Measurements from ENCODE around the gene STRADA. TPM values are rescaled to one million over a fixed set of nuclear protein-coding genes. Genes with fewer than 3 reads are reported as not detected.

The STRADA gene, protein sequence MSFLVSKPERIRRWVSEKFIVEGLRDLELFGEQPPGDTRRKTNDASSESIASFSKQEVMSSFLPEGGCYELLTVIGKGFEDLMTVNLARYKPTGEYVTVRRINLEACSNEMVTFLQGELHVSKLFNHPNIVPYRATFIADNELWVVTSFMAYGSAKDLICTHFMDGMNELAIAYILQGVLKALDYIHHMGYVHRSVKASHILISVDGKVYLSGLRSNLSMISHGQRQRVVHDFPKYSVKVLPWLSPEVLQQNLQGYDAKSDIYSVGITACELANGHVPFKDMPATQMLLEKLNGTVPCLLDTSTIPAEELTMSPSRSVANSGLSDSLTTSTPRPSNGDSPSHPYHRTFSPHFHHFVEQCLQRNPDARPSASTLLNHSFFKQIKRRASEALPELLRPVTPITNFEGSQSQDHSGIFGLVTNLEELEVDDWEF
- 15.3 and 19.9 TPM in 2 replicates for total RNA-seq
- polyA plus RNA-seq, result 24.4 and 27.6 TPM in 2 replicates

GRCh38 chr17:63741408-63742173, at the start of gene STRADA:
Gene STRADA (minus strand): TSS chr17:63741799. CDS start chr17:63728369, 13,430 bp downstream.
- Histone ChIP-seq H2AFZ (peak within 1 kb of the TSS; percentile 77), H3K27ac (peak within 1 kb of the TSS; percentile 93), H4K20me1 (ENCODE audit: insufficient read depth, poor library complexity, severe bottlenecking) (no peaks in the 10 kb centered on the region), H3K4me1 (ENCODE audit: insufficient read depth) (peaks cover 15% of the 10 kb centered on the region), H3K36me3 (replicated peaks; ENCODE audit: insufficient read depth, low read depth) (no peaks in the 10 kb centered on the region), H3K27me3 (no peaks in the 10 kb centered on the region), H3K4me3 (peak within 1 kb of the TSS; percentile 76), H3K9me3 (ENCODE audit: low read depth) (no peaks in the 10 kb centered on the region), H3K4me2 (peak within 1 kb of the TSS; percentile 88), H3K9me2 (replicated peaks; ENCODE audit: insufficient read depth) (no peaks in the 10 kb centered on the region), H3K79me2 (peaks cover 33% of the 10 kb centered on the region)
- no peak for TF ChIP-seq EZH2 (IDR thresholded peaks at IDR 0.05; ENCODE audit: borderline replicate concordance)
- TF ChIP-seq, protein P1, sequence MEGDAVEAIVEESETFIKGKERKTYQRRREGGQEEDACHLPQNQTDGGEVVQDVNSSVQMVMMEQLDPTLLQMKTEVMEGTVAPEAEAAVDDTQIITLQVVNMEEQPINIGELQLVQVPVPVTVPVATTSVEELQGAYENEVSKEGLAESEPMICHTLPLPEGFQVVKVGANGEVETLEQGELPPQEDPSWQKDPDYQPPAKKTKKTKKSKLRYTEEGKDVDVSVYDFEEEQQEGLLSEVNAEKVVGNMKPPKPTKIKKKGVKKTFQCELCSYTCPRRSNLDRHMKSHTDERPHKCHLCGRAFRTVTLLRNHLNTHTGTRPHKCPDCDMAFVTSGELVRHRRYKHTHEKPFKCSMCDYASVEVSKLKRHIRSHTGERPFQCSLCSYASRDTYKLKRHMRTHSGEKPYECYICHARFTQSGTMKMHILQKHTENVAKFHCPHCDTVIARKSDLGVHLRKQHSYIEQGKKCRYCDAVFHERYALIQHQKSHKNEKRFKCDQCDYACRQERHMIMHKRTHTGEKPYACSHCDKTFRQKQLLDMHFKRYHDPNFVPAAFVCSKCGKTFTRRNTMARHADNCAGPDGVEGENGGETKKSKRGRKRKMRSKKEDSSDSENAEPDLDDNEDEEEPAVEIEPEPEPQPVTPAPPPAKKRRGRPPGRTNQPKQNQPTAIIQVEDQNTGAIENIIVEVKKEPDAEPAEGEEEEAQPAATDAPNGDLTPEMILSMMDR (IDR thresholded peaks at IDR 0.05; ENCODE audit: poor library complexity), result no peak
- no peak for TF ChIP-seq EZH2phosphoT487 (IDR thresholded peaks at IDR 0.05; ENCODE audit: low read depth, severe bottlenecking, unreplicated experiment)
- peak; percentile 100 for DNase-seq (ENCODE audit: low spot score)
- under 1% methylated on average over 39 of the region's 61 CpGs for WGBS (ENCODE audit: low lambda C conversion rate, missing lambda C conversion rate)

DNA sequence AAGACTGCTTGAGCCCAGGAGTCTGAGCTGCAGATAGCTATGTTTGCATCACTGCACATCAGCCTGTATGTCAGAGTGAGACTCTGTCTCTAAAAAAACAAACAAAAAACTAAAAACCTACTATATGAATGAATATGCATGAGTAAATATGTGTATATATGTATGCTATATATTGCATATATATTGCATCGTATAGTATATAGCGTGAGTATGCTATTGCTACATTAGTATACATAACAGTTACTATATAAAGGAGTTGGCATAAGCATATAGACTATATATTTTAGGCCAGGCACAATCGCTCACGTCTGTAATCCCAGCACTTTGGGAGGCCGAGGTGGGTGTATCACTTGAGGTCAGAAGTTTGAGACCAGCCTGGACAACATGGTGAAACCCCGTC, 48.5 kb upstream of the STRADA start:
- H3K9me3 ChIP-seq (ENCODE audit: low read depth), result no peaks in the 10 kb centered on the region
- H3K4me3 ChIP-seq, result no peak overlapping the region
- H3K27me3 ChIP-seq, result no peaks in the 10 kb centered on the region
- no peaks in the 10 kb centered on the region for H3K9me2 ChIP-seq (replicated peaks; ENCODE audit: insufficient read depth)
- H4K20me1 ChIP-seq (ENCODE audit: insufficient read depth, poor library complexity, severe bottlenecking), result peaks cover 22% of the 10 kb centered on the region
- no peak overlapping the region for H2AFZ ChIP-seq
- no peak overlapping the region for H3K27ac ChIP-seq
- H3K79me2 ChIP-seq, result peaks cover 84% of the 10 kb centered on the region
- no peak overlapping the region for H3K4me2 ChIP-seq
- DNase-seq (ENCODE audit: low spot score), result no peak
- peaks cover 6% of the 10 kb centered on the region for H3K36me3 ChIP-seq (replicated peaks; ENCODE audit: insufficient read depth, low read depth)
- 97% methylated on average over 6 of the region's 6 CpGs for WGBS (ENCODE audit: low lambda C conversion rate, missing lambda C conversion rate)
- no peaks in the 10 kb centered on the region for H3K4me1 ChIP-seq (ENCODE audit: insufficient read depth)
- TF ChIP-seq, protein P1 (IDR thresholded peaks at IDR 0.05; ENCODE audit: poor library complexity), result no peak
- no peak for TF ChIP-seq EZH2 (IDR thresholded peaks at IDR 0.05; ENCODE audit: borderline replicate concordance)
- no peak for TF ChIP-seq EZH2phosphoT487 (IDR thresholded peaks at IDR 0.05; ENCODE audit: low read depth, severe bottlenecking, unreplicated experiment)

GRCh38 chr17:63786971-63787711, 45.5 kb upstream of the STRADA start:
- 97% methylated on average over 13 of the region's 13 CpGs for whole genome bisulfite sequencing (ENCODE audit: low lambda C conversion rate, missing lambda C conversion rate)
- Histone ChIP-seq H4K20me1 (ENCODE audit: insufficient read depth, poor library complexity, severe bottlenecking) (peaks cover 50% of the 10 kb centered on the region), H3K4me1 (ENCODE audit: insufficient read depth) (no peaks in the 10 kb centered on the region), H3K79me2 (peaks cover 93% of the 10 kb centered on the region), H3K9me3 (ENCODE audit: low read depth) (no peaks in the 10 kb centered on the region), H3K27ac (no peak overlapping the region), H3K4me3 (no peak overlapping the region), H3K4me2 (no peak overlapping the region), H2AFZ (no peak overlapping the region), H3K36me3 (replicated peaks; ENCODE audit: insufficient read depth, low read depth) (peaks cover 6% of the 10 kb centered on the region), H3K27me3 (no peaks in the 10 kb centered on the region), H3K9me2 (replicated peaks; ENCODE audit: insufficient read depth) (no peaks in the 10 kb centered on the region)
- TF ChIP-seq, protein P1 (IDR thresholded peaks at IDR 0.05; ENCODE audit: poor library complexity), result no peak
- TF ChIP-seq EZH2 (IDR thresholded peaks at IDR 0.05; ENCODE audit: borderline replicate concordance) (no peak), EZH2phosphoT487 (IDR thresholded peaks at IDR 0.05; ENCODE audit: low read depth, severe bottlenecking, unreplicated experiment) (no peak)
- no peak for DNase-seq (ENCODE audit: low spot score)
